Measurements from ENCODE around the gene KRT4.

- TF ChIP-seq CTCF (IDR thresholded peaks at IDR 0.05; ENCODE audit: poor library complexity) (no peak), EZH2phosphoT487 (IDR thresholded peaks at IDR 0.05; ENCODE audit: low read depth, severe bottlenecking, unreplicated experiment) (no peak)
These were observed 42.4 kb downstream of the KRT4 start for GRCh38 chr12:52771505-52771904.
